ENCODE measurements around the gene FCGR3A.
"Not testable (repeated sequence)": the region's sequence is repeated elsewhere in the genome, so short reads cannot be mapped to it uniquely, and the experiment has no call there.

FCGR3A gene

GRCh38 chr1:161582882-161583281 lies 33.3 kb upstream of the FCGR3A start:
- H3K27me3 ChIP-seq (ENCODE audit: control insufficient read depth, insufficient read depth, low read length), result not testable (repeated sequence)

GRCh38 chr1:161580879-161581537 lies 31.4 kb upstream of the FCGR3A start:
- not testable (repeated sequence) for H3K4me1 ChIP-seq; H3K27me3 ChIP-seq (ENCODE audit: control insufficient read depth, insufficient read depth, low read length); H3K36me3 ChIP-seq (ENCODE audit: control insufficient read depth, insufficient read depth, low read length); H3K4me2 ChIP-seq (ENCODE audit: low read length); H3K9ac ChIP-seq; H3K79me2 ChIP-seq; H3K9me3 ChIP-seq (ENCODE audit: control insufficient read depth, low read length); H3K27ac ChIP-seq; H3K4me3 ChIP-seq (ENCODE audit: low read depth, low read length); H2AFZ ChIP-seq

More at GRCh38 chr1:161582882-161583281, 33.3 kb upstream of the FCGR3A start:
- H3K79me2 ChIP-seq; H3K27ac ChIP-seq; H2AFZ ChIP-seq; H3K4me2 ChIP-seq (ENCODE audit: low read length); H3K4me3 ChIP-seq (ENCODE audit: low read depth, low read length); H3K36me3 ChIP-seq (ENCODE audit: control insufficient read depth, insufficient read depth, low read length); H3K9ac ChIP-seq; H3K4me1 ChIP-seq; H3K9me3 ChIP-seq (ENCODE audit: control insufficient read depth, low read length): not testable (repeated sequence)

- H3K4me2 ChIP-seq (ENCODE audit: low read length); H3K27me3 ChIP-seq (ENCODE audit: control insufficient read depth, insufficient read depth, low read length); H2AFZ ChIP-seq; H3K9ac ChIP-seq; H3K36me3 ChIP-seq (ENCODE audit: control insufficient read depth, insufficient read depth, low read length); H3K79me2 ChIP-seq; H3K4me1 ChIP-seq; H3K9me3 ChIP-seq (ENCODE audit: control insufficient read depth, low read length); H3K27ac ChIP-seq; H3K4me3 ChIP-seq (ENCODE audit: low read depth, low read length): not testable (repeated sequence)
These were observed 30.4 kb upstream of the FCGR3A start for GRCh38 chr1:161579856-161580507.

- H3K4me2 ChIP-seq (ENCODE audit: low read length); H3K4me3 ChIP-seq (ENCODE audit: low read depth, low read length): not testable (repeated sequence)
These were observed 27.1 kb upstream of the FCGR3A start for GRCh38 chr1:161576676-161577075.

GRCh38 chr1:161571703-161572102 lies 22.1 kb upstream of the FCGR3A start:
- not testable (repeated sequence) for H3K4me1 ChIP-seq; H3K27ac ChIP-seq; H3K4me2 ChIP-seq (ENCODE audit: low read length)

More at GRCh38 chr1:161576676-161577075, 27.1 kb upstream of the FCGR3A start:
- H3K9me3 ChIP-seq (ENCODE audit: control insufficient read depth, low read length); H3K79me2 ChIP-seq; H3K36me3 ChIP-seq (ENCODE audit: control insufficient read depth, insufficient read depth, low read length); H2AFZ ChIP-seq; H3K9ac ChIP-seq; H3K27me3 ChIP-seq (ENCODE audit: control insufficient read depth, insufficient read depth, low read length); H3K27ac ChIP-seq; H3K4me1 ChIP-seq: not testable (repeated sequence)

GRCh38 chr1:161566602-161566960 lies 17.0 kb upstream of the FCGR3A start:
- H3K4me2 ChIP-seq (ENCODE audit: low read length); H3K9ac ChIP-seq; H3K4me1 ChIP-seq; H3K27ac ChIP-seq; H3K9me3 ChIP-seq (ENCODE audit: control insufficient read depth, low read length); H3K27me3 ChIP-seq (ENCODE audit: control insufficient read depth, insufficient read depth, low read length); H3K79me2 ChIP-seq; H3K4me3 ChIP-seq (ENCODE audit: low read depth, low read length); H2AFZ ChIP-seq; H3K36me3 ChIP-seq (ENCODE audit: control insufficient read depth, insufficient read depth, low read length): not testable (repeated sequence)

More at GRCh38 chr1:161571703-161572102, 22.1 kb upstream of the FCGR3A start:
- not testable (repeated sequence) for H3K4me3 ChIP-seq (ENCODE audit: low read depth, low read length); H3K36me3 ChIP-seq (ENCODE audit: control insufficient read depth, insufficient read depth, low read length); H3K27me3 ChIP-seq (ENCODE audit: control insufficient read depth, insufficient read depth, low read length); H2AFZ ChIP-seq; H3K9me3 ChIP-seq (ENCODE audit: control insufficient read depth, low read length); H3K9ac ChIP-seq; H3K79me2 ChIP-seq

GRCh38 chr1:161563522-161563921 lies 13.9 kb upstream of the FCGR3A start:
- not testable (repeated sequence) for H3K4me2 ChIP-seq (ENCODE audit: low read length); H3K9ac ChIP-seq; H3K27ac ChIP-seq; H3K4me1 ChIP-seq; H3K4me3 ChIP-seq (ENCODE audit: low read depth, low read length); H3K79me2 ChIP-seq; H3K27me3 ChIP-seq (ENCODE audit: control insufficient read depth, insufficient read depth, low read length); H3K36me3 ChIP-seq (ENCODE audit: control insufficient read depth, insufficient read depth, low read length); H2AFZ ChIP-seq; H3K9me3 ChIP-seq (ENCODE audit: control insufficient read depth, low read length)

- not testable (repeated sequence) for H3K27me3 ChIP-seq (ENCODE audit: control insufficient read depth, insufficient read depth, low read length); H2AFZ ChIP-seq; H3K79me2 ChIP-seq; H3K9me3 ChIP-seq (ENCODE audit: control insufficient read depth, low read length); H3K4me1 ChIP-seq; H3K4me2 ChIP-seq (ENCODE audit: low read length); H3K27ac ChIP-seq; H3K36me3 ChIP-seq (ENCODE audit: control insufficient read depth, insufficient read depth, low read length); H3K9ac ChIP-seq; H3K4me3 ChIP-seq (ENCODE audit: low read depth, low read length)
These were observed 12.8 kb upstream of the FCGR3A start for GRCh38 chr1:161562441-161562840.

- H3K9me3 ChIP-seq (ENCODE audit: control insufficient read depth, low read length); H3K27me3 ChIP-seq (ENCODE audit: control insufficient read depth, insufficient read depth, low read length); H2AFZ ChIP-seq; H3K36me3 ChIP-seq (ENCODE audit: control insufficient read depth, insufficient read depth, low read length); H3K4me2 ChIP-seq (ENCODE audit: low read length); H3K9ac ChIP-seq; H3K27ac ChIP-seq; H3K4me3 ChIP-seq (ENCODE audit: low read depth, low read length); H3K4me1 ChIP-seq; H3K79me2 ChIP-seq: not testable (repeated sequence)
These were observed 11.5 kb upstream of the FCGR3A start for GRCh38 chr1:161560960-161561715.

GRCh38 chr1:161557506-161558450 lies 8.2 kb upstream of the FCGR3A start:
- not testable (repeated sequence) for H3K9me3 ChIP-seq (ENCODE audit: control insufficient read depth, low read length); H3K4me2 ChIP-seq (ENCODE audit: low read length); H3K4me1 ChIP-seq; H2AFZ ChIP-seq; H3K79me2 ChIP-seq; H3K27ac ChIP-seq; H3K9ac ChIP-seq; H3K27me3 ChIP-seq (ENCODE audit: control insufficient read depth, insufficient read depth, low read length); H3K36me3 ChIP-seq (ENCODE audit: control insufficient read depth, insufficient read depth, low read length); H3K4me3 ChIP-seq (ENCODE audit: low read depth, low read length)
